Endothelial cell of umbilical vein (primary cell): ENCODE measurements around the gene NLN. TPM values are rescaled to one million over a fixed set of nuclear protein-coding genes. Genes with fewer than 3 reads are reported as not detected.

Experiments
- BruUV-seq: library from RNA; stranded (reverse); fragments of 400-500 nt; replicated peaks from 2 replicates; lab custom pipeline; 2021; lab: Mats Ljungman, UMichigan
- CTCF ChIA-PET: fragments of 300-600, 350-600 bp; sonication (Branson Sonifier 250); formaldehyde crosslinking; loops from one replicate; lab custom pipeline; 2021; ENCODE audit warnings: antibody characterized with exemption, inconsistent platforms; lab: Charles Lee
- POLR2A ChIA-PET: fragments of 300-600, 350-600 bp; sonication (Branson Sonifier 250); formaldehyde crosslinking; loops from one replicate; lab custom pipeline; 2021; ENCODE audit warnings: antibody characterized with exemption, inconsistent platforms; lab: Charles Lee
- DNase-seq: peaks from one replicate; pipeline ENCODE4 v3.0.0-alpha.2; 2011; ENCODE audit warnings: low read depth, low spot score
- FAIRE-seq: peaks from 2 replicates; lab custom pipeline; 2011; peaks lifted over from hg19 to GRCh38; lab: Jason Lieb, UNC
- H2AFZ ChIP-seq: 2 replicates; pipeline ENCODE4 v1.6.0; 2012; ENCODE audit warnings: low read depth, low read length, control low read depth, inconsistent platforms
- H3K27ac ChIP-seq: 2 replicates; pipeline ENCODE4 v1.5.1; 2011; ENCODE audit warnings: low read depth, mild to moderate bottlenecking, control low read depth, low read length, moderate library complexity; ENCODE audit not compliant: insufficient read depth
- H3K27me3 ChIP-seq, 2 experiments: 2 replicates each; pipeline versions ENCODE4 v1.6.0 to v1.6.1; 2011; ENCODE audit warnings: low read length in 2 of 2, mixed read lengths in 1 of 2; ENCODE audit not compliant: control insufficient read depth in 2 of 2, insufficient read depth in 2 of 2
- H3K36me3 ChIP-seq, 2 experiments: 2 replicates in 1 of 2; 3 replicates in 1 of 2; pipeline ENCODE4 v1.5.1; 2011; ENCODE audit warnings: low read length in 2 of 2, mild to moderate bottlenecking in 1 of 2, moderate library complexity in 1 of 2; ENCODE audit not compliant: control insufficient read depth in 2 of 2, insufficient read depth in 2 of 2; ENCODE audit errors: extremely low read depth in 1 of 2
- H3K4me1 ChIP-seq: 3 replicates; pipeline ENCODE4 v1.5.1; 2011; ENCODE audit warnings: mild to moderate bottlenecking, low read length; ENCODE audit not compliant: control insufficient read depth, insufficient read depth; ENCODE audit errors: extremely low read depth
- H3K4me2 ChIP-seq: 2 replicates; pipeline ENCODE4 v1.6.1; 2011; ENCODE audit warnings: low read length, control low read depth, mixed read lengths; ENCODE audit not compliant: insufficient read depth
- H3K4me3 ChIP-seq, 3 experiments: fragments of 200-600 bp in 1 of 3; sonication (generic), shearing (Covaris generic) in 1 of 3; replicated peaks in 1 of 3; 2 replicates each; pipeline ENCODE4 v1.5.1; 2011 to 2016; ENCODE audit warnings: control low read depth in 3 of 3, low read length in 3 of 3, mild to moderate bottlenecking in 2 of 3, inconsistent platforms in 1 of 3, low read depth in 1 of 3, moderate library complexity in 1 of 3; ENCODE audit not compliant: insufficient read depth in 1 of 3
- H3K79me2 ChIP-seq: 2 replicates; pipeline ENCODE4 v1.6.0; 2012; ENCODE audit warnings: low read length, inconsistent platforms; ENCODE audit not compliant: control insufficient read depth, insufficient read depth
- H3K9ac ChIP-seq: replicated peaks from 2 replicates; pipeline ENCODE3; 2011; ENCODE audit warnings: low read length, control low read depth; ENCODE audit not compliant: insufficient read depth; ENCODE audit errors: extremely low read depth
- H3K9me1 ChIP-seq: replicated peaks from 3 replicates; pipeline ENCODE4 v1.6.0; 2011; ENCODE audit warnings: mild to moderate bottlenecking, low read length; ENCODE audit not compliant: control insufficient read depth, insufficient read depth; ENCODE audit errors: extremely low read depth
- H3K9me3 ChIP-seq: replicated peaks from 2 replicates; pipeline ENCODE4 v1.5.1; 2012; ENCODE audit warnings: low read length, inconsistent platforms; ENCODE audit not compliant: control insufficient read depth, insufficient read depth
- H4K20me1 ChIP-seq: replicated peaks from 2 replicates; pipeline ENCODE3; 2011; ENCODE audit warnings: mild to moderate bottlenecking, low read length; ENCODE audit not compliant: control insufficient read depth, insufficient read depth; ENCODE audit errors: extremely low read depth
- CTCF ChIP-seq, 2 donors: IDR thresholded peaks; 1 replicate in 1 of 2; 2 replicates in 1 of 2; pipeline ENCODE4 v1.5.1; 2011; ENCODE audit warnings: low read length in 2 of 2, mild to moderate bottlenecking in 2 of 2, moderate library complexity in 2 of 2, control low read depth in 1 of 2, inconsistent platforms in 1 of 2, low read depth in 1 of 2; ENCODE audit not compliant: insufficient read depth in 1 of 2; ENCODE audit errors: extremely low read depth in 1 of 2
- EZH2 ChIP-seq: IDR thresholded peaks from 2 replicates; pipeline ENCODE4 v1.6.1; 2012; ENCODE audit warnings: borderline replicate concordance, low read depth, mild to moderate bottlenecking, moderate library complexity, low read length, inconsistent platforms; ENCODE audit not compliant: severe bottlenecking
- FOS ChIP-seq: IDR thresholded peaks from 2 replicates; pipeline ENCODE4 v1.6.1; 2011; ENCODE audit warnings: mild to moderate bottlenecking, low read length, moderate library complexity, borderline replicate concordance; ENCODE audit not compliant: insufficient read depth
- GATA2 ChIP-seq: IDR thresholded peaks from 2 replicates; pipeline ENCODE4 v1.7.0; 2011; ENCODE audit warnings: low read depth, mild to moderate bottlenecking, moderate library complexity, mixed read lengths, low read length; ENCODE audit not compliant: insufficient read length, insufficient read depth
- JUN ChIP-seq: IDR thresholded peaks from 2 replicates; pipeline ENCODE4 v1.6.1; 2011; ENCODE audit warnings: borderline replicate concordance, low read depth; ENCODE audit not compliant: insufficient read length, insufficient read depth
- MAX ChIP-seq: IDR thresholded peaks from 2 replicates; pipeline ENCODE4 v1.6.1; 2011; ENCODE audit not compliant: insufficient read depth, insufficient read length
- MYC ChIP-seq: IDR thresholded peaks from one replicate; pipeline ENCODE4 v1.6.1; 2011; ENCODE audit warnings: mild to moderate bottlenecking, low read depth, low read length
- POLR2A ChIP-seq: IDR thresholded peaks from 2 replicates; pipeline ENCODE4 v1.6.1; 2012; ENCODE audit warnings: low read depth, mild to moderate bottlenecking, control low read depth, low read length
- POLR2AphosphoS5 ChIP-seq: IDR thresholded peaks from 2 replicates; pipeline ENCODE4 v1.6.1; 2012; ENCODE audit warnings: low read depth, mild to moderate bottlenecking, control low read depth, low read length, moderate library complexity; ENCODE audit not compliant: insufficient read depth
- dilution Hi-C: fragments of 300-500 bp; cut with MboI; formaldehyde crosslinking; loops from one replicate; pipeline ENCODE4 v1.15.0; 2019; ENCODE audit warnings: low sequenced_read_pairs; ENCODE audit not compliant: extremely low pct_ligation_motif_present
- intact Hi-C: fragments of 100-400 bp; cut with micrococcal nuclease; formaldehyde crosslinking; loops from one replicate; pipeline ENCODE4 v1.10.0; 2022
- polyA plus RNA-seq, 4 experiments: library from polyadenylated mRNA; depleted of rRNA in 3 of 4; stranded (reverse) in 3 of 4; unstranded in 1 of 4; fragments of >200 nt; gene quantifications; 2 replicates each; pipeline versions ENCODE4 v1.2.1 to v1.2.3, GENCODE V29; 2011 to 2012; ENCODE audit warnings: missing spikeins in 1 of 4
- total RNA-seq: library from RNA; stranded (reverse); gene quantifications from 2 replicates; pipeline ENCODE4 v1.2.3, GENCODE V29; 2021

The NLN gene
- total and polyA plus RNA-seq, 2 donors (not counting 3 experiments of a cell fraction or from before 2014, with no cell fraction given): 14.2 to 63.3 TPM

- ChIA-PET POLR2A (no interaction called here), CTCF (no interaction called here)
- H3K4me2 ChIP-seq: no peak overlapping the region
- H3K79me2 ChIP-seq: no peaks in the 10 kb centered on the region
- H3K27ac ChIP-seq: no peak overlapping the region
- no peak overlapping the region for H3K9ac ChIP-seq
- H3K9me3 ChIP-seq: no peaks in the 10 kb centered on the region
- no peaks in the 10 kb centered on the region for H3K27me3 ChIP-seq
- TF ChIP-seq GATA2 (no peak), CTCF (IDR thresholded peaks at IDR 0.05; ENCODE audit: extremely low read depth in 1 of 2, insufficient read depth in 1 of 2, low read depth in 1 of 2, low read length in 2 of 2) (no peak), POLR2A (no peak), EZH2 (no peak), FOS (no peak), JUN (no peak), POLR2AphosphoS5 (no peak), MAX (no peak), MYC (no peak)
- peaks cover 14% of the 10 kb centered on the region for H3K4me1 ChIP-seq
- intact Hi-C loops (no loop called here), dilution Hi-C loops (no loop called here)
- H4K20me1 ChIP-seq: no peaks in the 10 kb centered on the region
- H2AFZ ChIP-seq: no peak overlapping the region
- H3K9me1 ChIP-seq: no peaks in the 10 kb centered on the region
- no peak overlapping the region for H3K4me3 ChIP-seq
- H3K36me3 ChIP-seq: no peaks in the 10 kb centered on the region
- no peak for FAIRE-seq
- no TSS peak for BruUV-seq
- DNase-seq: no peak
Observed at GRCh38 chr5:65797481-65797880, 75.5 kb downstream of the NLN start.
